ENCODE data around the gene CFAP73. TPM values are rescaled to one million over a fixed set of nuclear protein-coding genes. Genes with fewer than 3 reads are reported as not detected.

CFAP73 gene
- total RNA-seq, 1 donor, result not detected

- H3K4me3 ChIP-seq (ENCODE audit: low read depth, low read length), result no peak overlapping the region
- DNase-seq (ENCODE audit: low read depth), result no peak
- TF ChIP-seq CTCF (IDR thresholded peaks at IDR 0.05; ENCODE audit: insufficient read depth, low read length), result no peak
Measured at GRCh38 chr12:113170457-113170856, 20.9 kb downstream of the CFAP73 start.

DNA sequence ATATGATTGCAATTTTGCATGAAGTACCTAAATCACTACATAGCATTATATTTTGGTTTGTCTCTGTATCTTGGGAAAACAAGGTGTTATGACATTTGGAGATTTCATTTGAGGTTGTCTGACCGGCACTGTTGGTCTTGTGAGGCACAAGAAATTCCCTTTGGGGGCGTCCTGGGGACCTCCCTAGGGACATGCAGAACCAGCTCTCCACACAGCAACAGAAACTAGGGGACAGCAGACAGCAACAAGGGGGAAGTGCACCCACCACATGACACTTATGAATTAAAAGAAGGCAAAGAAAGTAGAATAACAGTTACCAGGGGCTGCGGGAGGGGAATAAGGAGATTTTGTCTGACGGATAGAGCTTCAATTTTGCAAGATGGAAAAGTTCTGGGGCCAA lies 21.4 kb downstream of the CFAP73 start:
- no peak for TF ChIP-seq CTCF (IDR thresholded peaks at IDR 0.05; ENCODE audit: insufficient read depth, low read length)
- DNase-seq (ENCODE audit: low read depth), result no peak
- no peak overlapping the region for H3K4me3 ChIP-seq (ENCODE audit: low read depth, low read length)

DNA sequence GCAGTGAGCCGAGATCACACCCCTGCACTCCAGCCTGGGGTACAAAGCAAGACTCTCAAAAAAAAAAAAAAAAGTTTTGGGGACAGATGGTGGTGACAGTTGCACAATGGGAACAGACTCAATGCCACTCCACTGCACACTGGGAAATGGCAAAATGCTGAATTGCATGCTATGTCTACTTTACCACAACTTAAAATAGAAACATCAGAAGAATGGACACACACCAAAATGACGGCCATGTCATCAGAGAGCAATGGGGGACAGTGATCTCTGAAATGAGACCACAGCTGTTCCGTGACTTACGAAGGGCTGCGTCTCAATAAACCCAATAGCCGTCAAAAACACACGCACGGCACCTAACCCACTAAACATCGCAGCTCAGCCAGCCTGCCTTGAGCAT lies 22.0 kb downstream of the CFAP73 start:
- no peak overlapping the region for H3K4me3 ChIP-seq (ENCODE audit: low read depth, low read length)
- no peak for TF ChIP-seq CTCF (IDR thresholded peaks at IDR 0.05; ENCODE audit: insufficient read depth, low read length)
- no peak for DNase-seq (ENCODE audit: low read depth)

GRCh38 chr12:113172185-113172584 lies 22.7 kb downstream of the CFAP73 start:
- DNase-seq (ENCODE audit: low read depth), result no peak
- TF ChIP-seq CTCF (IDR thresholded peaks at IDR 0.05; ENCODE audit: insufficient read depth, low read length), result no peak

GRCh38 chr12:113173081-113173698 lies 23.7 kb downstream of the CFAP73 start:
- H3K4me3 ChIP-seq (ENCODE audit: low read depth, low read length), result no peak overlapping the region
- no peak for DNase-seq (ENCODE audit: low read depth)
- TF ChIP-seq CTCF (IDR thresholded peaks at IDR 0.05; ENCODE audit: insufficient read depth, low read length), result no peak

More at GRCh38 chr12:113172185-113172584, 22.7 kb downstream of the CFAP73 start:
- no peak overlapping the region for H3K4me3 ChIP-seq (ENCODE audit: low read depth, low read length)

DNA sequence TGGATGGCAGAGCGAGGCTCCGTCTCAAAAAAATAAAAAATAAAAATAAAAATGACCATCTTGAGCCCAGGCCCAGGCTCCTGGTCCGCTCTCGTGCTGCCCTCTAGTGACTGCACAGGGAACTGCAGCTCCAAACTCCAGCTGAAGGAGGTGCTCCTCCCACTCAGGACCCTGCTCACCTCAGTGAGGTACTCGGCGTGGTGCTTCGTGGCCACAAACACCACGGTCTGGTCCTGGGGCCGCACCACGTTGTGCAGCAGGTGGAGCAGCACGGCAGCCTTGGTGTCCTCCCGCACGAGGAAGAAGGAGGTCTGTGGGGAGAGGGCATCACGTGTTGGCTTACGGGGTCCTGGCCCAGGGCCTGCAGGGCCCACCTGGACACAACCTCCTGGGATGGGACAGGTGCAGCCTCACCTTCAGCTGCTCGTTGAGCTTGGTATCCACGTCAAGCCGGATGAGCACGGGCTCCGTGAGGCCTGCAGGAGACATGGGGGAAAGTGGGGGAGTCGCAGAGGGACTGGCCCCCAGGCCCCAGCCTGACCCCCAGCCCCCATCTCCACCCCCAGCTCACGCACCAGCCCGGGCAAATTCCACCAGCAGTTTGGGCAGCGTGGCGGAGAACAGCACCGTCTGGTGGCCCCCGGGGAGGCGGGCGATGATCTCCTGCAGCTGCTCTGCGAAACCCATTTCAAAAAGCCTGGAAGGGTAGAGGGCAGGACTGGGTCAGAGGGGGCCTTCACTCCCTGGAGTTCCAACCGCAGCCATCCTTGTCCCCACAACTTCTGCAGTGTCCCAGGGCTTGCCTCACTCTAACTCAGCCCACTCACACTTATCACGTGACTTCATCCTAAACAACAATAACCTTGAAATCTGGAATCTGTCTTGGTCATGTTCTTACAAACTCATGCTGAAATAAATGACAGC lies 25.2 kb downstream of the CFAP73 start:
- TF ChIP-seq CTCF (IDR thresholded peaks at IDR 0.05; ENCODE audit: insufficient read depth, low read length), result peak; percentile 98
- DNase-seq (ENCODE audit: low read depth), result peak; percentile 71
- H3K4me3 ChIP-seq (ENCODE audit: low read depth, low read length), result no peak overlapping the region
